SK-N-SH (cell line): Measurements from ENCODE around the gene PKN1. TPM values are rescaled to one million over a fixed set of nuclear protein-coding genes. Genes with fewer than 3 reads are reported as not detected.

ENCODE experiments used
- CTCF ChIA-PET: fragments of 300-600, 350-600 bp; formaldehyde crosslinking; extraction: SDS; loops from one replicate; lab custom pipeline; 2021; lab: Yijun Ruan, JAX
- POLR2A ChIA-PET: fragments of 350-600 bp; sonication (Branson Sonifier 250); formaldehyde crosslinking; extraction: SDS; loops from one replicate; lab custom pipeline; 2020; ENCODE audit warnings: antibody characterized with exemption, inconsistent platforms; lab: Yijun Ruan, JAX
- DNase-seq: peaks from one replicate; pipeline ENCODE4 v3.0.0; 2012
- H2AFZ ChIP-seq: fragments of 200-600 bp; sonication (generic); 2 replicates; pipeline ENCODE4 v1.8.1; 2016; ENCODE audit warnings: antibody characterized with exemption, mild to moderate bottlenecking, low read depth
- H3F3A ChIP-seq: fragments of 200-600 bp; sonication (generic); replicated peaks from 2 replicates; pipeline ENCODE3; 2016; ENCODE audit warnings: antibody characterized with exemption, mild to moderate bottlenecking; ENCODE audit not compliant: insufficient read depth
- H3K27ac ChIP-seq, 2 experiments: fragments of 200-500 bp in 1 of 2; fragments of 200-600 bp in 1 of 2; sonication (Bioruptor generic) in 1 of 2; sonication (generic), shearing (Covaris generic) in 1 of 2; 2 replicates each; pipeline versions ENCODE4 v1.5.1 to v1.6.1; 2014 to 2016; ENCODE audit warnings: low read depth in 2 of 2, inconsistent platforms in 1 of 2, low read length in 1 of 2, mild to moderate bottlenecking in 1 of 2, mixed read lengths in 1 of 2
- H3K27me3 ChIP-seq: fragments of 200-600 bp; sonication (generic), shearing (Covaris generic); 2 replicates; pipeline ENCODE4 v1.6.1; 2016; ENCODE audit warnings: mixed run types; ENCODE audit not compliant: insufficient read depth
- H3K36me3 ChIP-seq, 2 experiments: fragments of 200-500 bp in 1 of 2; fragments of 200-600 bp in 1 of 2; sonication (Bioruptor generic) in 1 of 2; sonication (generic) in 1 of 2; replicated peaks in 1 of 2; 2 replicates each; pipeline versions ENCODE3 to v1.5.1; 2014 to 2016; ENCODE audit warnings: low read length in 1 of 2, mild to moderate bottlenecking in 1 of 2; ENCODE audit not compliant: insufficient read depth in 2 of 2, control insufficient read depth in 1 of 2
- H3K4me1 ChIP-seq, 2 experiments: fragments of 200-500 bp in 1 of 2; fragments of 200-600 bp in 1 of 2; sonication (Bioruptor generic) in 1 of 2; sonication (generic), shearing (Covaris generic) in 1 of 2; 2 replicates each; pipeline versions ENCODE4 v1.5.1 to v1.6.1; 2014 to 2016; ENCODE audit warnings: low read depth in 1 of 2, low read length in 1 of 2, mixed run types in 1 of 2; ENCODE audit not compliant: insufficient read depth in 2 of 2, control insufficient read depth in 1 of 2
- H3K4me2 ChIP-seq: fragments of 200-600 bp; sonication (generic), shearing (Covaris generic); 2 replicates; pipeline ENCODE4 v1.6.1; 2017; ENCODE audit warnings: mixed run types
- H3K4me3 ChIP-seq, 2 experiments: fragments of 200-500 bp in 1 of 2; fragments of 200-600 bp in 1 of 2; sonication (Bioruptor generic) in 1 of 2; sonication (generic), shearing (Covaris generic) in 1 of 2; 2 replicates each; pipeline versions ENCODE4 v1.5.1 to v1.8.1; 2014 to 2016; ENCODE audit warnings: low read depth in 2 of 2, inconsistent platforms in 1 of 2, low read length in 1 of 2, mild to moderate bottlenecking in 1 of 2, mixed read lengths in 1 of 2, moderate library complexity in 1 of 2
- H3K79me2 ChIP-seq: fragments of 200-600 bp; sonication (generic); 2 replicates; pipeline ENCODE4 v1.8.1; 2017; ENCODE audit warnings: mild to moderate bottlenecking; ENCODE audit not compliant: insufficient read depth
- H3K9ac ChIP-seq: fragments of 200-600 bp; sonication (generic); 2 replicates; pipeline ENCODE4 v1.6.1; 2017; ENCODE audit warnings: mixed run types
- H3K9me2 ChIP-seq: fragments of 200-600 bp; sonication (generic); 2 replicates; pipeline ENCODE4 v1.6.1; 2017; ENCODE audit warnings: mixed run types
- H3K9me3 ChIP-seq: fragments of 200-600 bp; sonication (generic); 2 replicates; pipeline ENCODE4 v1.6.1; 2017; ENCODE audit warnings: mixed run types, mild to moderate bottlenecking, moderate library complexity
- H4K20me1 ChIP-seq: fragments of 200-600 bp; sonication (generic); 2 replicates; pipeline ENCODE4 v1.6.1; 2017; ENCODE audit warnings: mild to moderate bottlenecking, mixed run types; ENCODE audit not compliant: insufficient read depth
- ELF1 ChIP-seq: IDR thresholded peaks from 2 replicates; pipeline ENCODE4 v1.4.0; 2012
- EP300 ChIP-seq, 2 experiments: IDR thresholded peaks; 2 replicates each; pipeline versions ENCODE4 v1.4.0 to v1.6.1; 2012; ENCODE audit warnings: borderline replicate concordance in 1 of 2, low read depth in 1 of 2, low read length in 1 of 2
- FOXJ3 ChIP-seq: sonication (generic); formaldehyde crosslinking; IDR thresholded peaks from 2 replicates; pipeline ENCODE4 v1.5.1; 2020; ENCODE audit warnings: mild to moderate bottlenecking, missing genetic modification reagents
- GATA2 ChIP-seq: sonication (generic); formaldehyde crosslinking; IDR thresholded peaks from 2 replicates; pipeline ENCODE4 v1.5.0; 2020; ENCODE audit warnings: mild to moderate bottlenecking, missing genetic modification reagents
- JUND ChIP-seq: IDR thresholded peaks from 2 replicates; pipeline ENCODE4 v1.4.0; 2012
- MEF2A ChIP-seq: IDR thresholded peaks from 2 replicates; pipeline ENCODE4 v1.4.0; 2012; ENCODE audit warnings: low read depth, borderline replicate concordance
- NFIC ChIP-seq: IDR thresholded peaks from 2 replicates; pipeline ENCODE4 v1.4.0; 2012; ENCODE audit warnings: borderline replicate concordance
- NRF1 ChIP-seq: IDR thresholded peaks from 2 replicates; pipeline ENCODE4 v1.6.1; 2012; ENCODE audit warnings: low read depth, mild to moderate bottlenecking, low read length
- POLR2AphosphoS5 ChIP-seq: IDR thresholded peaks from 2 replicates; pipeline ENCODE4 v1.6.1; 2012; ENCODE audit warnings: low read depth, low read length
- RCOR1 ChIP-seq: fragments of 150-350 bp; IDR thresholded peaks from 2 replicates; pipeline ENCODE4 v1.6.1; 2017; ENCODE audit warnings: antibody characterized with exemption, low read length
- RXRA ChIP-seq: IDR thresholded peaks from 2 replicates; pipeline ENCODE4 v1.4.0; 2012; ENCODE audit warnings: low read depth, mild to moderate bottlenecking, borderline replicate concordance
- TAF1 ChIP-seq: IDR thresholded peaks from 2 replicates; pipeline ENCODE4 v1.6.1; 2012; ENCODE audit warnings: low read depth, mild to moderate bottlenecking, low read length, moderate library complexity, borderline replicate concordance
- YY1 ChIP-seq: IDR thresholded peaks from 2 replicates; pipeline ENCODE4 v1.4.0; 2012; ENCODE audit warnings: low read depth, mild to moderate bottlenecking
- WGBS: methylation state at CpG from one replicate; pipeline ENCODE4 v1.1.6; 2017; ENCODE audit warnings: low lambda C conversion rate; 5-methylcytosine and 5-hydroxymethylcytosine counted together
- polyA plus RNA-seq, 3 experiments: library from polyadenylated mRNA; depleted of rRNA; stranded (reverse); fragments of >200 nt; gene quantifications; 2 replicates each; pipeline ENCODE4 v1.2.3, GENCODE V29; 2012
- TF ChIP-seq, protein P1 (sequence below): IDR thresholded peaks from 2 replicates; pipeline ENCODE4 v1.4.0; 2012; ENCODE audit warnings: low read depth, borderline replicate concordance
- TF ChIP-seq, protein P2 (sequence below): IDR thresholded peaks from 2 replicates; pipeline ENCODE4; 2012
- TF ChIP-seq, protein P3 (sequence below): IDR thresholded peaks from 2 replicates; pipeline ENCODE4 v1.4.0; 2012; ENCODE audit warnings: low read depth, borderline replicate concordance
- TF ChIP-seq, protein P4 (sequence below): fragments of 150-350 bp; IDR thresholded peaks from 2 replicates; pipeline ENCODE4 v1.6.1; 2016; ENCODE audit warnings: mild to moderate bottlenecking, low read depth, low read length
- TF ChIP-seq, protein P5 (sequence below): fragments of 200-600 bp; sonication (generic); IDR thresholded peaks from 2 replicates; pipeline ENCODE4 v1.6.1; 2017; ENCODE audit warnings: antibody characterized with exemption, mild to moderate bottlenecking, moderate library complexity

PKN1 gene
- polyA plus RNA-seq, 1 of the 3 experiments (the other 2 are of a cell fraction): 99.6 TPM

DNA sequence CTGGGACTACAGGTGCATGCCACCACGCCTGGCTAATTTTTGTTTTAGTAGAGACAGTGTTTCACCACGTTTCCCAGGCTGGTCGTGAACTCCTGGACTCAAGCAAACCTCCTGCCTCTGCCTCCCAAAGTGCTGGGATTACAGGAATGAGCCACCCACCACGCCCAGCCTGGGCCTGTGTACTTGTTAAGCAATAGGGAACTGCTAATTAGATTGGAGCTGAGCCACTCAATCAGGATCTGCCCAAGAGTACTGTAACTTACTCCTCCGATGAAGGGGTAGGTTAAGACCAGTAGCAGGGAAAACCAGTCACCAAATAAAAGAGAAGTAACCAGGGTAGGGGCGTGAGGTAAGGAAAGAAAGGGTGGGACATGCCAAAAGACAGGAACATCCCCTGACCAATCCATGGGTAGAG is 16.3 kb upstream of the PKN1 start:
- 83% methylated on average over 6 of the region's 6 CpGs for WGBS
- H2AFZ ChIP-seq: no peak overlapping the region
- H3K9ac ChIP-seq: no peak overlapping the region
- no peak overlapping the region; a peak in 1 of 4 replicates for H3K4me3 ChIP-seq
- peaks cover 62% of the 10 kb centered on the region for H4K20me1 ChIP-seq
- H3K27ac ChIP-seq: no peak overlapping the region
- no peak for DNase-seq
- CTCF ChIA-PET: interaction anchor here (2.7 to 3.8 kb wide), 3 partner anchors 11 to 63 kb away, joined by 12 to 31 read pairs (median 13); no protein-coding TSS in a partner anchor
- no peaks in the 10 kb centered on the region for H3K9me3 ChIP-seq
- TF ChIP-seq ELF1: no peak
- TF ChIP-seq RCOR1: no peak
- TF ChIP-seq, protein P1, sequence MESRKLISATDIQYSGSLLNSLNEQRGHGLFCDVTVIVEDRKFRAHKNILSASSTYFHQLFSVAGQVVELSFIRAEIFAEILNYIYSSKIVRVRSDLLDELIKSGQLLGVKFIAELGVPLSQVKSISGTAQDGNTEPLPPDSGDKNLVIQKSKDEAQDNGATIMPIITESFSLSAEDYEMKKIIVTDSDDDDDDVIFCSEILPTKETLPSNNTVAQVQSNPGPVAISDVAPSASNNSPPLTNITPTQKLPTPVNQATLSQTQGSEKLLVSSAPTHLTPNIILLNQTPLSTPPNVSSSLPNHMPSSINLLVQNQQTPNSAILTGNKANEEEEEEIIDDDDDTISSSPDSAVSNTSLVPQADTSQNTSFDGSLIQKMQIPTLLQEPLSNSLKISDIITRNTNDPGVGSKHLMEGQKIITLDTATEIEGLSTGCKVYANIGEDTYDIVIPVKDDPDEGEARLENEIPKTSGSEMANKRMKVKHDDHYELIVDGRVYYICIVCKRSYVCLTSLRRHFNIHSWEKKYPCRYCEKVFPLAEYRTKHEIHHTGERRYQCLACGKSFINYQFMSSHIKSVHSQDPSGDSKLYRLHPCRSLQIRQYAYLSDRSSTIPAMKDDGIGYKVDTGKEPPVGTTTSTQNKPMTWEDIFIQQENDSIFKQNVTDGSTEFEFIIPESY: no peak
- no peak for TF ChIP-seq JUND
- TF ChIP-seq MEF2A: no peak
- TF ChIP-seq RXRA: no peak
- TF ChIP-seq TAF1: no peak
- no peak for TF ChIP-seq POLR2AphosphoS5
- TF ChIP-seq GATA2 (CRISPR knock-in tag): no peak
- TF ChIP-seq FOXJ3: no peak
- peaks cover 73% of the 10 kb centered on the region for H3K79me2 ChIP-seq
- H3K27me3 ChIP-seq: no peaks in the 10 kb centered on the region
- H3K9me2 ChIP-seq: no peaks in the 10 kb centered on the region
- H3K4me1 ChIP-seq: peaks cover 15 to 17% of the 10 kb centered on the region in 2 experiments; a peak in 2 of 4 replicates
- no peaks in the 10 kb centered on the region for H3F3A ChIP-seq
- H3K36me3 ChIP-seq: peaks cover 11 to 16% of the 10 kb centered on the region in 2 experiments
- POLR2A ChIA-PET: no interaction called here
- peak overlapping the region; percentile 98 for H3K4me2 ChIP-seq

DNA sequence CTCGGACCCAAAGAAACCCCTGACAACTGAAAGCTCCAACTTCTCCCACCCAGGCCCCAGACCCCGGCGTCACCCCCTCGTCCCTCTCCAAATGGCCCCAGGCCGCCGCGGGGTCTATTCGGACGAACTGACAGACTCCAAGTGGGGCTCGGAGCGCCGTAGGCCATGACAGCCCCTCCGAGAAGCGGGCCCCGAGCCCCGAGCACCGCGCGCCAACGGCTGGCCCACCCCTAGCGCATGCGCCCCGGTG is 14.3 kb upstream of the PKN1 start:
- WGBS: 3% methylated on average over 7 of the region's 23 CpGs
- Histone ChIP-seq H3K36me3 (peaks cover 0 to 11% of the 10 kb centered on the region in 2 experiments), H3K4me2 (peak overlapping the region; percentile 98), H3K79me2 (peaks cover 53% of the 10 kb centered on the region), H3K27me3 (no peaks in the 10 kb centered on the region), H3K9me3 (no peaks in the 10 kb centered on the region), H3K9ac (peak overlapping the region; percentile 95), H3K4me3 (peak overlapping the region; percentile 61 to 98), H3K27ac (peak overlapping the region; percentile 72 to 86), H3K4me1 (peaks cover 9 to 11% of the 10 kb centered on the region in 2 experiments; a peak in 2 of 4 replicates), H3K9me2 (no peaks in the 10 kb centered on the region), H2AFZ (no peak overlapping the region; the same call in 1 of the 2 replicates), H4K20me1 (peaks cover 42% of the 10 kb centered on the region), H3F3A (no peaks in the 10 kb centered on the region)
- peak; percentile 94 for DNase-seq
- no peak for TF ChIP-seq YY1
- TF ChIP-seq, protein P2, sequence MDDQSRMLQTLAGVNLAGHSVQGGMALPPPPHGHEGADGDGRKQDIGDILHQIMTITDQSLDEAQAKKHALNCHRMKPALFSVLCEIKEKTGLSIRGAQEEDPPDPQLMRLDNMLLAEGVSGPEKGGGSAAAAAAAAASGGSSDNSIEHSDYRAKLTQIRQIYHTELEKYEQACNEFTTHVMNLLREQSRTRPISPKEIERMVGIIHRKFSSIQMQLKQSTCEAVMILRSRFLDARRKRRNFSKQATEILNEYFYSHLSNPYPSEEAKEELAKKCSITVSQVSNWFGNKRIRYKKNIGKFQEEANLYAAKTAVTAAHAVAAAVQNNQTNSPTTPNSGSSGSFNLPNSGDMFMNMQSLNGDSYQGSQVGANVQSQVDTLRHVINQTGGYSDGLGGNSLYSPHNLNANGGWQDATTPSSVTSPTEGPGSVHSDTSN: no peak
- TF ChIP-seq, protein P3, sequence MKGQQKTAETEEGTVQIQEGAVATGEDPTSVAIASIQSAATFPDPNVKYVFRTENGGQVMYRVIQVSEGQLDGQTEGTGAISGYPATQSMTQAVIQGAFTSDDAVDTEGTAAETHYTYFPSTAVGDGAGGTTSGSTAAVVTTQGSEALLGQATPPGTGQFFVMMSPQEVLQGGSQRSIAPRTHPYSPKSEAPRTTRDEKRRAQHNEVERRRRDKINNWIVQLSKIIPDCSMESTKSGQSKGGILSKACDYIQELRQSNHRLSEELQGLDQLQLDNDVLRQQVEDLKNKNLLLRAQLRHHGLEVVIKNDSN: no peak
- TF ChIP-seq NFIC: no peak
- no peak for TF ChIP-seq EP300 (IDR thresholded peaks at IDR 0.05; ENCODE audit: borderline replicate concordance in 1 of 2, low read depth in 1 of 2, low read length in 1 of 2)
- TF ChIP-seq, protein P4, sequence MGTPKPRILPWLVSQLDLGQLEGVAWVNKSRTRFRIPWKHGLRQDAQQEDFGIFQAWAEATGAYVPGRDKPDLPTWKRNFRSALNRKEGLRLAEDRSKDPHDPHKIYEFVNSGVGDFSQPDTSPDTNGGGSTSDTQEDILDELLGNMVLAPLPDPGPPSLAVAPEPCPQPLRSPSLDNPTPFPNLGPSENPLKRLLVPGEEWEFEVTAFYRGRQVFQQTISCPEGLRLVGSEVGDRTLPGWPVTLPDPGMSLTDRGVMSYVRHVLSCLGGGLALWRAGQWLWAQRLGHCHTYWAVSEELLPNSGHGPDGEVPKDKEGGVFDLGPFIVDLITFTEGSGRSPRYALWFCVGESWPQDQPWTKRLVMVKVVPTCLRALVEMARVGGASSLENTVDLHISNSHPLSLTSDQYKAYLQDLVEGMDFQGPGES: no peak
- TF ChIP-seq, protein P5, sequence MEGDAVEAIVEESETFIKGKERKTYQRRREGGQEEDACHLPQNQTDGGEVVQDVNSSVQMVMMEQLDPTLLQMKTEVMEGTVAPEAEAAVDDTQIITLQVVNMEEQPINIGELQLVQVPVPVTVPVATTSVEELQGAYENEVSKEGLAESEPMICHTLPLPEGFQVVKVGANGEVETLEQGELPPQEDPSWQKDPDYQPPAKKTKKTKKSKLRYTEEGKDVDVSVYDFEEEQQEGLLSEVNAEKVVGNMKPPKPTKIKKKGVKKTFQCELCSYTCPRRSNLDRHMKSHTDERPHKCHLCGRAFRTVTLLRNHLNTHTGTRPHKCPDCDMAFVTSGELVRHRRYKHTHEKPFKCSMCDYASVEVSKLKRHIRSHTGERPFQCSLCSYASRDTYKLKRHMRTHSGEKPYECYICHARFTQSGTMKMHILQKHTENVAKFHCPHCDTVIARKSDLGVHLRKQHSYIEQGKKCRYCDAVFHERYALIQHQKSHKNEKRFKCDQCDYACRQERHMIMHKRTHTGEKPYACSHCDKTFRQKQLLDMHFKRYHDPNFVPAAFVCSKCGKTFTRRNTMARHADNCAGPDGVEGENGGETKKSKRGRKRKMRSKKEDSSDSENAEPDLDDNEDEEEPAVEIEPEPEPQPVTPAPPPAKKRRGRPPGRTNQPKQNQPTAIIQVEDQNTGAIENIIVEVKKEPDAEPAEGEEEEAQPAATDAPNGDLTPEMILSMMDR: no peak
- TF ChIP-seq NRF1: peak; percentile 84
- CTCF ChIA-PET: interaction anchor here (0.9 to 3.3 kb wide), 2 partner anchors 12 to 61 kb away, joined by 4 to 14 read pairs; no protein-coding TSS in a partner anchor
- POLR2A ChIA-PET: no interaction called here
